Sigmoid colon (tissue), 7 donors: ENCODE results near the gene USP2. TPM values are rescaled to one million over a fixed set of nuclear protein-coding genes. Genes with fewer than 3 reads are reported as not detected.
A peak's percentile ranks its signal among the peaks of the same experiment; 100 is the strongest.

Source experiments
- DNase-seq: peaks from one replicate; pipeline ENCODE4 v3.0.0-alpha.2; 2019
- H3K27ac ChIP-seq, 4 donors: fragments of 200-600 bp; sonication (generic); one replicate each; pipeline ENCODE4 v1.5.1; 2016 to 2019; ENCODE audit warnings: mild to moderate bottlenecking in 1 of 4
- H3K27me3 ChIP-seq, 3 donors: fragments of 200-600 bp; sonication (generic); one replicate each; pipeline ENCODE4 v1.5.1; 2019; ENCODE audit warnings: mild to moderate bottlenecking in 1 of 3
- H3K36me3 ChIP-seq, 4 donors: fragments of 200-600 bp; sonication (generic); one replicate each; pipeline ENCODE4 v1.5.1; 2016 to 2019
- H3K4me1 ChIP-seq, 4 donors: fragments of 200-600 bp; sonication (generic); one replicate each; pipeline ENCODE4 v1.5.1; 2017 to 2019
- H3K4me3 ChIP-seq, 4 donors: fragments of 200-600 bp; sonication (generic); one replicate each; pipeline ENCODE4 v1.5.1; 2017 to 2019; ENCODE audit warnings: mild to moderate bottlenecking in 2 of 4, moderate library complexity in 1 of 4
- H3K9me3 ChIP-seq, 4 donors: fragments of 200-600 bp in 3 of 4; sonication (generic) in 3 of 4; one replicate each; pipeline versions ENCODE4 v1.5.1 to v1.6.1; 2013 to 2019
- EP300 ChIP-seq, 4 donors: sonication (generic); formaldehyde crosslinking; IDR thresholded peaks; one replicate each; pipeline ENCODE4 v1.6.1; 2017; ENCODE audit warnings: antibody characterized with exemption in 4 of 4
- POLR2A ChIP-seq, 2 donors: fragments of 450-650 bp; IDR thresholded peaks; one replicate each; pipeline ENCODE4 v1.6.1; 2016; ENCODE audit warnings: antibody characterized with exemption in 2 of 2, mild to moderate bottlenecking in 2 of 2, moderate library complexity in 2 of 2
- POLR2AphosphoS5 ChIP-seq, 4 donors: sonication (generic); formaldehyde crosslinking; IDR thresholded peaks; one replicate each; pipeline ENCODE4 v1.6.1; 2017; ENCODE audit warnings: antibody characterized with exemption in 4 of 4
- WGBS, 2 donors: extraction: QIAGEN DNeasy Blood & Tissue Kit; methylation state at CpG; one replicate each; pipeline ENCODE4 v1.1.7; 2013; 5-methylcytosine and 5-hydroxymethylcytosine counted together
- intact Hi-C: fragments of 100-400 bp; cut with DNase I; formaldehyde crosslinking; loops from one replicate; pipeline ENCODE4 v1.15.1; 2023
- polyA plus RNA-seq, 3 donors: library from polyadenylated mRNA; stranded (reverse); fragments of 200-250 nt; gene quantifications; one replicate each; pipeline ENCODE4 v1.2.3, GENCODE V29; 2013
- total RNA-seq, 4 donors: library from RNA; depleted of rRNA; stranded (reverse); fragments of >200 nt; gene quantifications; one replicate each; pipeline ENCODE4 v1.1.0, GENCODE V29; 2016
- TF ChIP-seq, protein P1 (sequence below), 4 experiments: fragments of 450-650 bp in 3 of 4; fragments of 200-600 bp in 1 of 4; IDR thresholded peaks; one replicate each; pipeline ENCODE4 v1.5.1; 2016 to 2019; ENCODE audit warnings: antibody characterized with exemption in 4 of 4, mild to moderate bottlenecking in 3 of 4, moderate library complexity in 2 of 4
- donor health status: healthy with polysubstance abuse.
- donor health status: Bipolar disorder and iron deficiency.
- donor health status: healthy.

The USP2 gene
- total and polyA plus RNA-seq, 7 donors: 0.71 to 13.2 (median 1.9) TPM

DNA sequence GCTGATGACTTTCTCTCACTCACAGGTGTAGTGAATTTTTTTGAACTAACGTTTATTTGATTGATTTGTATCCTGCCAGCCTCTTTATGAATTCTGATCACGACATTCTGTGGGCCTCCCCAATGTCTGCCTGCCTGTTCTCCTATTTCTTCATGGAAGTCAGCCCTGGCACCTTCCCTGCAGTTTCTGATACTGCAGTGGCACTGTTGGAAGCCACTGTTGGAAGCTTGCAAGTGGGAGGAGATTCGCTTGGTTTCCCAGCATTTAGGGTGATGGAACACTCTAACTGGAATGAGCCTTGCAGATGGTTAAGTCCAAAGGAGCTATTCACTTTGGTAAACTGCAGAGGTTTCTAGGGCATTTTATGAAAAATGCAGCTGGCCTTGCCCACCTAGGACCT is 42.8 kb upstream of the USP2 start:
- 84 to 87% methylated on average over 3 of the region's 3 CpGs for WGBS, 2 donors
- intact Hi-C loops: no loop called here

GRCh38 chr11:119423509-119424254 is 42.2 kb upstream of the USP2 start:
- 66 to 72% methylated on average over 14 of the region's 14 CpGs for WGBS, 2 donors
- peaks cover 0 to 51% (median 36%) of the 10 kb centered on the region in 4 donors for H3K4me1 ChIP-seq
- peak overlapping the region in 3 of 4 donors; percentile 47 to 64 (median 63) for H3K4me3 ChIP-seq
- H3K27me3 ChIP-seq: peaks cover 0 to 32% (median 21%) of the 10 kb centered on the region in 3 donors
- H3K27ac ChIP-seq: peak overlapping the region in 2 of 4 donors; percentile 73 to 80
- TF ChIP-seq POLR2A (IDR thresholded peaks at IDR 0.05) (no peak), POLR2AphosphoS5 (IDR thresholded peaks at IDR 0.05) (no peak), EP300 (IDR thresholded peaks at IDR 0.05) (no peak)
- TF ChIP-seq, protein P1, sequence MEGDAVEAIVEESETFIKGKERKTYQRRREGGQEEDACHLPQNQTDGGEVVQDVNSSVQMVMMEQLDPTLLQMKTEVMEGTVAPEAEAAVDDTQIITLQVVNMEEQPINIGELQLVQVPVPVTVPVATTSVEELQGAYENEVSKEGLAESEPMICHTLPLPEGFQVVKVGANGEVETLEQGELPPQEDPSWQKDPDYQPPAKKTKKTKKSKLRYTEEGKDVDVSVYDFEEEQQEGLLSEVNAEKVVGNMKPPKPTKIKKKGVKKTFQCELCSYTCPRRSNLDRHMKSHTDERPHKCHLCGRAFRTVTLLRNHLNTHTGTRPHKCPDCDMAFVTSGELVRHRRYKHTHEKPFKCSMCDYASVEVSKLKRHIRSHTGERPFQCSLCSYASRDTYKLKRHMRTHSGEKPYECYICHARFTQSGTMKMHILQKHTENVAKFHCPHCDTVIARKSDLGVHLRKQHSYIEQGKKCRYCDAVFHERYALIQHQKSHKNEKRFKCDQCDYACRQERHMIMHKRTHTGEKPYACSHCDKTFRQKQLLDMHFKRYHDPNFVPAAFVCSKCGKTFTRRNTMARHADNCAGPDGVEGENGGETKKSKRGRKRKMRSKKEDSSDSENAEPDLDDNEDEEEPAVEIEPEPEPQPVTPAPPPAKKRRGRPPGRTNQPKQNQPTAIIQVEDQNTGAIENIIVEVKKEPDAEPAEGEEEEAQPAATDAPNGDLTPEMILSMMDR (IDR thresholded peaks at IDR 0.05): no peak
- no peaks in the 10 kb centered on the region for H3K9me3 ChIP-seq
- intact Hi-C loops: no loop called here
- DNase-seq: no peak
- H3K36me3 ChIP-seq: no peaks in the 10 kb centered on the region

More for the DNA sequence above, 42.8 kb upstream of the USP2 start:
- TF ChIP-seq POLR2AphosphoS5 (IDR thresholded peaks at IDR 0.05) (no peak), EP300 (IDR thresholded peaks at IDR 0.05) (no peak)
- H3K9me3 ChIP-seq: no peaks in the 10 kb centered on the region
- no peak overlapping the region for H3K4me3 ChIP-seq
- no peaks in the 10 kb centered on the region for H3K36me3 ChIP-seq
- peak overlapping the region in 1 of 4 donors; percentile 73 for H3K27ac ChIP-seq
- no peak for DNase-seq
- H3K4me1 ChIP-seq: peaks cover 0 to 51% (median 36%) of the 10 kb centered on the region in 4 donors
- peaks cover 0 to 32% (median 21%) of the 10 kb centered on the region in 3 donors for H3K27me3 ChIP-seq

GRCh38 chr11:119422809-119423508 is 41.5 kb upstream of the USP2 start, which contains the start of gene THY1:
Gene THY1 (minus strand): TSS chr11:119423172. CDS start chr11:119420905, 2,267 bp downstream.
- TF ChIP-seq POLR2A (IDR thresholded peaks at IDR 0.05) (peak in 1 of 2 donors; percentile 28), EP300 (IDR thresholded peaks at IDR 0.05) (no peak), POLR2AphosphoS5 (IDR thresholded peaks at IDR 0.05) (peak in 2 of 4 donors; percentile 60 to 70)
- TF ChIP-seq, protein P1 (IDR thresholded peaks at IDR 0.05): no peak
- intact Hi-C loops: no loop called here

GRCh38 chr11:119421941-119422808 is 40.7 kb upstream of the USP2 start:
- H3K4me3 ChIP-seq: peak overlapping the region; percentile 34 to 64 (median 55)
- TF ChIP-seq, protein P1 (IDR thresholded peaks at IDR 0.05): no peak
- TF ChIP-seq POLR2AphosphoS5 (IDR thresholded peaks at IDR 0.05) (no peak), POLR2A (IDR thresholded peaks at IDR 0.05) (no peak), EP300 (IDR thresholded peaks at IDR 0.05) (no peak)
- no peaks in the 10 kb centered on the region for H3K9me3 ChIP-seq
- peak overlapping the region; percentile 27 to 80 (median 68) for H3K27ac ChIP-seq
- DNase-seq: no peak
- intact Hi-C loops: no loop called here
- peaks cover 0 to 32% (median 21%) of the 10 kb centered on the region in 3 donors for H3K27me3 ChIP-seq
- 2 to 3% methylated on average over 49 of the region's 49 CpGs for WGBS, 2 donors
- no peaks in the 10 kb centered on the region for H3K36me3 ChIP-seq
- H3K4me1 ChIP-seq: peaks cover 0 to 64% (median 46%) of the 10 kb centered on the region in 4 donors

More at GRCh38 chr11:119422809-119423508, 41.5 kb upstream of the USP2 start, which contains the start of gene THY1:
- H3K27ac ChIP-seq: peak within 1 kb of the TSS; percentile 27 to 80 (median 68)
- peaks cover 0 to 56% (median 39%) of the 10 kb centered on the region in 4 donors for H3K4me1 ChIP-seq
- H3K9me3 ChIP-seq: no peaks in the 10 kb centered on the region
- H3K4me3 ChIP-seq: peak within 1 kb of the TSS; percentile 34 to 64 (median 55)
- DNase-seq: no peak
- H3K36me3 ChIP-seq: no peaks in the 10 kb centered on the region
- 2 to 11% methylated on average over 41 of the region's 41 CpGs for WGBS, 2 donors
- peaks cover 0 to 32% (median 21%) of the 10 kb centered on the region in 3 donors for H3K27me3 ChIP-seq
